Esophagus muscularis mucosa (tissue), 4 donors: ENCODE results near the gene LARP4B.

Experiments used
- EP300 ChIP-seq: sonication (generic); formaldehyde crosslinking; IDR thresholded peaks from one replicate; pipeline ENCODE4 v1.6.1; 2017; ENCODE audit warnings: antibody characterized with exemption
- POLR2A ChIP-seq: fragments of 450-650 bp; IDR thresholded peaks from one replicate; pipeline ENCODE4 v1.6.1; 2017; ENCODE audit warnings: antibody characterized with exemption, moderate library complexity, mild to moderate bottlenecking, low read depth
- TF ChIP-seq, protein P1 (sequence below), 3 experiments: fragments of 200-600 bp in 2 of 3; fragments of 450-650 bp in 1 of 3; sonication (generic) in 2 of 3; IDR thresholded peaks; one replicate each; pipeline ENCODE4 v1.5.1; 2017 to 2019; ENCODE audit warnings: antibody characterized with exemption in 3 of 3, mild to moderate bottlenecking in 2 of 3, moderate library complexity in 1 of 3

DNA sequence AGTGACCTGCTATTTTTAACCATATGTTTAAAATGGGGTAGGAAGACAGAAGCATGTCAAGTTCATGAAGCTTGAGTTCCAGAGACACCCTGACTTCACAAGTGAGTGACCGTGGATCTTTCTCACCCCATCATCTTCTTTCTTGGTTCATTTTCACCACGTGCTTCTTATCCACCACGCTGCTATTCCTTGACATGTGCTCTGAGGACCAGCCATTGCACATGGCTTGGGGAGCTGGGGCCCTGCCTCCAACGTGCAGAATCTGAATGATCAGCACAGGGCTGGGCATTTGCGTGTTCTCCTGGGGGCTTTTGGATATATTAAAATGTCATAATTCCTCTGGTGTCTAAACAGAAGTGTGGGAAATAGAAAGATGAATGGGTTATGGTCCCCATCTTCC lies 31.7 kb upstream of the LARP4B start:
- TF ChIP-seq, protein P1, sequence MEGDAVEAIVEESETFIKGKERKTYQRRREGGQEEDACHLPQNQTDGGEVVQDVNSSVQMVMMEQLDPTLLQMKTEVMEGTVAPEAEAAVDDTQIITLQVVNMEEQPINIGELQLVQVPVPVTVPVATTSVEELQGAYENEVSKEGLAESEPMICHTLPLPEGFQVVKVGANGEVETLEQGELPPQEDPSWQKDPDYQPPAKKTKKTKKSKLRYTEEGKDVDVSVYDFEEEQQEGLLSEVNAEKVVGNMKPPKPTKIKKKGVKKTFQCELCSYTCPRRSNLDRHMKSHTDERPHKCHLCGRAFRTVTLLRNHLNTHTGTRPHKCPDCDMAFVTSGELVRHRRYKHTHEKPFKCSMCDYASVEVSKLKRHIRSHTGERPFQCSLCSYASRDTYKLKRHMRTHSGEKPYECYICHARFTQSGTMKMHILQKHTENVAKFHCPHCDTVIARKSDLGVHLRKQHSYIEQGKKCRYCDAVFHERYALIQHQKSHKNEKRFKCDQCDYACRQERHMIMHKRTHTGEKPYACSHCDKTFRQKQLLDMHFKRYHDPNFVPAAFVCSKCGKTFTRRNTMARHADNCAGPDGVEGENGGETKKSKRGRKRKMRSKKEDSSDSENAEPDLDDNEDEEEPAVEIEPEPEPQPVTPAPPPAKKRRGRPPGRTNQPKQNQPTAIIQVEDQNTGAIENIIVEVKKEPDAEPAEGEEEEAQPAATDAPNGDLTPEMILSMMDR (IDR thresholded peaks at IDR 0.05) = no peak
- TF ChIP-seq EP300 = no peak
- no peak for TF ChIP-seq POLR2A
